ENCODE measurements around the gene KCNF1.

GRCh38 chr2:10926191-10926820 is 14.6 kb downstream of the KCNF1 start:
- TF ChIP-seq CTCF (IDR thresholded peaks at IDR 0.05) (no peak), POLR2AphosphoS5 (IDR thresholded peaks at IDR 0.05) (no peak)
